Measurements from ENCODE around the gene HEYL.

GRCh38 chr1:39671793-39672550 is 32.5 kb upstream of the HEYL start, which contains the start of gene NT5C1A:
- TF ChIP-seq CTCF (IDR thresholded peaks at IDR 0.05) (no peak), POLR2A (IDR thresholded peaks at IDR 0.05) (no peak)

All from thyroid gland (tissue), 4 donors.